ENCODE measurements around the gene RASGRP2.

The RASGRP2 gene

GRCh38 chr11:64739871-64740270, 4.1 kb downstream of the RASGRP2 start:
- no peak for DNase-seq

- DNase-seq: no peak
These were observed 7.3 kb downstream of the RASGRP2 start for GRCh38 chr11:64736654-64737053.

GRCh38 chr11:64735725-64736259, 8.2 kb downstream of the RASGRP2 start:
- no peak for DNase-seq

- no peak for DNase-seq
These were observed 8.9 kb downstream of the RASGRP2 start for GRCh38 chr11:64734811-64735724.

- no peak for DNase-seq
These were observed 12.3 kb downstream of the RASGRP2 start for GRCh38 chr11:64731601-64732000.

- DNase-seq: no peak
These were observed 14.0 kb downstream of the RASGRP2 start for GRCh38 chr11:64729851-64730382.

- no peak for DNase-seq
These were observed 15.1 kb downstream of the RASGRP2 start for GRCh38 chr11:64728757-64729365.

GRCh38 chr11:64726867-64727530, 16.9 kb downstream of the RASGRP2 start:
- DNase-seq: no peak

- DNase-seq: no peak
These were observed 17.7 kb downstream of the RASGRP2 start for GRCh38 chr11:64726211-64726641.

- no peak for DNase-seq
These were observed 18.9 kb downstream of the RASGRP2 start for GRCh38 chr11:64724863-64725532.

- DNase-seq: no peak
These were observed 19.8 kb downstream of the RASGRP2 start for GRCh38 chr11:64723907-64724862.

GRCh38 chr11:64723117-64723906, 20.6 kb downstream of the RASGRP2 start, which contains the start of gene NRXN2:
Gene NRXN2, minus strand, starts transcription at chr11:64723197. Its CDS starts 9,498 bp downstream, at chr11:64713699.
- no peak for DNase-seq

GRCh38 chr11:64722141-64723065, 21.5 kb downstream of the RASGRP2 start:
- DNase-seq: no peak

- DNase-seq: no peak
These were observed 22.6 kb downstream of the RASGRP2 start for GRCh38 chr11:64721359-64721699.

- no peak for DNase-seq
These were observed 23.1 kb downstream of the RASGRP2 start for GRCh38 chr11:64720640-64721358.

- DNase-seq: no peak
These were observed 23.8 kb downstream of the RASGRP2 start for GRCh38 chr11:64720167-64720566.

GRCh38 chr11:64719406-64719805, 24.5 kb downstream of the RASGRP2 start:
- no peak for DNase-seq

- DNase-seq: no peak
These were observed 25.2 kb downstream of the RASGRP2 start for GRCh38 chr11:64718780-64719124.

Data from SIG-M5 (cell line).